ENCODE measurements around the gene VIPAS39.

Gene VIPAS39

DNA sequence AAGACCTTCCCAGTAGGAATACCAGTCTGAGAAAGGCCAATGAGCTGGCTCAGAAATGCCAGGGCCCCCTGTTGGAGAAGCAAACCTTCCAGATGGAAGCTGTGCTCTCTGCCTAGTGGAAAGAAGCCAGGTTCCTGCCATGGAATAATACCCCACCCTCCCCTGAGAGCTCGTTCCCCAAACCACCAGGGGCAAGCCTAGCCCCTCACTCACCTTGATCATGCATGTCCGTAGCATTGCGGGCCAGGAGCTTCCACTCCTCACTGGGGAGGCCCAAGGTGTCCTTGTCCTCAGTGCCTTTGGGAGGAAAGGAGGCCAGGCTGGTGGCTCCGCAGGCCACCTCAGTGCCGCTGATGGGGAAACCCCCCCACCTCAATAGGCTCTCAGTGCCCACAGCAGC is 20.6 kb upstream of the VIPAS39 start:
- TF ChIP-seq, protein P1, sequence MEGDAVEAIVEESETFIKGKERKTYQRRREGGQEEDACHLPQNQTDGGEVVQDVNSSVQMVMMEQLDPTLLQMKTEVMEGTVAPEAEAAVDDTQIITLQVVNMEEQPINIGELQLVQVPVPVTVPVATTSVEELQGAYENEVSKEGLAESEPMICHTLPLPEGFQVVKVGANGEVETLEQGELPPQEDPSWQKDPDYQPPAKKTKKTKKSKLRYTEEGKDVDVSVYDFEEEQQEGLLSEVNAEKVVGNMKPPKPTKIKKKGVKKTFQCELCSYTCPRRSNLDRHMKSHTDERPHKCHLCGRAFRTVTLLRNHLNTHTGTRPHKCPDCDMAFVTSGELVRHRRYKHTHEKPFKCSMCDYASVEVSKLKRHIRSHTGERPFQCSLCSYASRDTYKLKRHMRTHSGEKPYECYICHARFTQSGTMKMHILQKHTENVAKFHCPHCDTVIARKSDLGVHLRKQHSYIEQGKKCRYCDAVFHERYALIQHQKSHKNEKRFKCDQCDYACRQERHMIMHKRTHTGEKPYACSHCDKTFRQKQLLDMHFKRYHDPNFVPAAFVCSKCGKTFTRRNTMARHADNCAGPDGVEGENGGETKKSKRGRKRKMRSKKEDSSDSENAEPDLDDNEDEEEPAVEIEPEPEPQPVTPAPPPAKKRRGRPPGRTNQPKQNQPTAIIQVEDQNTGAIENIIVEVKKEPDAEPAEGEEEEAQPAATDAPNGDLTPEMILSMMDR (IDR thresholded peaks at IDR 0.05; ENCODE audit: low read depth, low read length) = no peak
- TF ChIP-seq POLR2A (IDR thresholded peaks at IDR 0.05; ENCODE audit: extremely low read depth, insufficient read length) (no peak), MYC (IDR thresholded peaks at IDR 0.05; ENCODE audit: low read depth, low read length) (no peak)
- TF ChIP-seq, protein P2, sequence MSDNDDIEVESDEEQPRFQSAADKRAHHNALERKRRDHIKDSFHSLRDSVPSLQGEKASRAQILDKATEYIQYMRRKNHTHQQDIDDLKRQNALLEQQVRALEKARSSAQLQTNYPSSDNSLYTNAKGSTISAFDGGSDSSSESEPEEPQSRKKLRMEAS (IDR thresholded peaks at IDR 0.05; ENCODE audit: low read depth, low read length) = no peak
- no peak for DNase-seq (ENCODE audit: low read depth)

DNA sequence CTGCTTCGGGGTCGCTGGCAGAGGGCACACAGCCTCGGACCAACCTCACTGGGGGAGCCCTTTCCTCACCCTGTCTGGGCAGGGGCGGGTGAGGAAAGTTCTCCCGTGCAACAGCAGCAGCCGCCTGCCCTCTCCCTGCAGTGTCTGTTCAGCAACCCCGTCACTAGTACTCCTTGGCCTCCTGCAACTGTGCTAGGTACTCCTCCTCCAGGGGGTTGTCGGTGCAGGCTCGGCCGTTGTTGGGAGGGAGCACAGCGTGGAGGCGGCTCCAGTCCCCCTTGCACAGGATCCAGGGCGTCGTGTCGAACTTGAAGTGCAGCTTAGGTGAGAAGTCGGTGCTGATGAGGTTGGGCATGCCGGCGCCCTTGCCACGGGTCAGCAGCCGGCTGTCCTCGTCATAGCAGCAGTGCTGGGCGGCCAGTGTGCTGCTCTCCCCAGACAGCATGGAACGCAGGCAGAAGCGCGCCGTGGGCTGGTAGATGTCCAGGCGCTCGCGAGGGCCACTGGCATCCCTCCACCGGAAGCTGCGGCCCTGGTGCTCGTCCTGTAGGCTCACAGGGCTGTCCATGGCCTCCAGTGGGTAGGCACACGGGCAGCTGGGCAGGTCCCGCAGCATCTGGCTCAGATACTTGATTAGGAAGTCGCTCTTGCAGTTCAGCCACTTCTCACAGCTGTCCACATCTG is 18.2 kb upstream of the VIPAS39 start:
- TF ChIP-seq POLR2A (IDR thresholded peaks at IDR 0.05; ENCODE audit: extremely low read depth, insufficient read length) = no peak
- H3K4me3 ChIP-seq (ENCODE audit: low read depth, low read length) = no peak overlapping the region
- no peak for DNase-seq (ENCODE audit: low read depth)

More for the DNA sequence above, 20.6 kb upstream of the VIPAS39 start:
- no peak overlapping the region for H3K4me3 ChIP-seq (ENCODE audit: low read depth, low read length)

DNA sequence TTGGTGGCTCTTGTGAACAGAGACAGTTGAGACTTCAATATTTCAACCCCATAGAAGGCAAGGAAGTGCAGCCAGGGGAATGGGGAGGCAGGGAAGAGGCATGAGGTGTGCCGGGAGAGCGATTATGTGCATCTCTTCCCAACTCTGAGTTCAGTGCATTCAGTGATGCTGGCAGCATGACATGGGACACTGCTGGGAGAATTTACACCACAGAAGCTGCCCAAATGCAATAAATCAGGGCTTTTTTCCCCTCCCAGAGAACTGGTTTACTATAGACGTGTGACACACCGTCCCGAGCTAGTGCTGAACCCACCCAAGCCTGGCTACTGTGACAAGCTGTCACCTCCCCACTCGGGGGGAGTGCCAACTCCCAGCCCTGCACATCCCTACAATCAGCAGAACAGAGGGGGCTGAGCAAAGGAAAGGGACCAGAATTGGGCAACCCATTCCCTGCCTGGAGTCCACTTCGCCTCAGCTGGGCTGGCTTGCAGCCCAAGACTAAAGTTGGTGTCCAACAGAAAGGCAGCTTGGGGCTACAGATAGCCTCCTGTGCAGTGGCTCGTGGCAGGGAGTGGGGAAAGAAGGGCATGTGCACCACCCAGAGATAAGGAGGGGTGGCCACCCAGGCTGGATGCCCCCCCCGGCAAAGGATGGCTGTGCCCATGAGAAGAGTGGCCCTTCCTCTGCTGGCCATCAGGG is 17.2 kb upstream of the VIPAS39 start:
- TF ChIP-seq, protein P1 (IDR thresholded peaks at IDR 0.05; ENCODE audit: low read depth, low read length) = no peak
- TF ChIP-seq MYC (IDR thresholded peaks at IDR 0.05; ENCODE audit: low read depth, low read length) = no peak
- TF ChIP-seq, protein P2 (IDR thresholded peaks at IDR 0.05; ENCODE audit: low read depth, low read length) = no peak
- TF ChIP-seq POLR2A (IDR thresholded peaks at IDR 0.05; ENCODE audit: extremely low read depth, insufficient read length) = no peak
- no peak overlapping the region for H3K4me3 ChIP-seq (ENCODE audit: low read depth, low read length)

DNA sequence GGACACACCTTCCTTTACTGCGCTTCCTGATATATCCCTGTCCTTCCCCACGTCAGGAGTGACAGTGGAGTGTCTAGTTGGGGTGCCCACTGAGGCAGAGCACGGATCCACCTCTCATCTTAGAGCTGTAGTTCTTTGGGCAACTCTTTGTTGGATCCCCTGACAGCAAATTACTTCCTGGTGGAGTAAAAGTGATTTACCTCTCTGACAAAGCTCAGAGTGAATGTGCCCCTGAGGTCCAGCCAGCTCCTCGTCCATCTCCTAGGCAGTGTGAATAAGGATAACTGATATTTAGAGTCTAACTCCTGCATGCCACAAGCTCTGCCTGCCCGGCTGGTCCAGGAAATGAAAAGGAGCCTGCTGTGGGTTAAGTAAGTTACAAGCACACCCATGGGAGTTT is 16.5 kb upstream of the VIPAS39 start:
- peak; percentile 38 for DNase-seq (ENCODE audit: low read depth)
- H3K4me3 ChIP-seq (ENCODE audit: low read depth, low read length) = no peak overlapping the region
- TF ChIP-seq POLR2A (IDR thresholded peaks at IDR 0.05; ENCODE audit: extremely low read depth, insufficient read length) (no peak), MYC (IDR thresholded peaks at IDR 0.05; ENCODE audit: low read depth, low read length) (no peak)
- TF ChIP-seq, protein P1 (IDR thresholded peaks at IDR 0.05; ENCODE audit: low read depth, low read length) = no peak
- TF ChIP-seq, protein P2 (IDR thresholded peaks at IDR 0.05; ENCODE audit: low read depth, low read length) = no peak

More for the DNA sequence above, 17.2 kb upstream of the VIPAS39 start:
- DNase-seq (ENCODE audit: low read depth) = no peak

DNA sequence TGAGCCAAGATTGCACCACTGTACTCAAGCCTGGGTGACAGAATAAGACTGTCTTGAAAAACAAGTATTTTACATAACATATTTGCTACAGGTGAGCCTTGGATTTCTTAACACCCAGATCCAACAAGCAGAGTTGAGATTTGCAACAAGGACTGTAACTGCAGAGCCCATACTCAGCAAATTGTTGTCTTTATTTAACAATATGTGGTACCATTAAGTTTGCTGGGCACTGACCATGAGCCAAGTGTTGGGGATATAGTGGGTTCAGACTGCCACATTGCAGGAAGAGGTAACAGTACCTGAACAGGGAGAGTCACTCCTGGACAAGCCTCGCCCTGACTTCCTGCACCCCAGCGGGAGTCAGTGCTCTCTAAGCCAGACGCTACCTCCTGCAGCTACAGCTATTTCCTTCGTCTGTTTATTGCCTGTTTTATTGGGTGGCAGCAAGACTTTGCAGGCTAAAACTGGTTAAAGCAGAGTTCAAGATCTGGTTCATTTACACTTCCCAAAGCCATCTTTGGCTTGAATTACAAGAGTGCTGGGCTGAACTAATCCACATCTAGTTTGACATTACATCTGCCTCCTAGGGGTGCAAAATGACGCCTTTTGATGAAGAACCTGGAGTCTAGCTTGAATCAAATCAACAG is 12.9 kb upstream of the VIPAS39 start:
- DNase-seq (ENCODE audit: low read depth) = no peak
- TF ChIP-seq, protein P1 (IDR thresholded peaks at IDR 0.05; ENCODE audit: low read depth, low read length) = no peak
- TF ChIP-seq MYC (IDR thresholded peaks at IDR 0.05; ENCODE audit: low read depth, low read length) (0 out of 2 replicates have a peak, but pooled peaks have one; percentile 29), POLR2A (IDR thresholded peaks at IDR 0.05; ENCODE audit: extremely low read depth, insufficient read length) (no peak)
- TF ChIP-seq, protein P2 (IDR thresholded peaks at IDR 0.05; ENCODE audit: low read depth, low read length) = peak; percentile 20; the same call in 1 of the 2 replicates
- no peak overlapping the region for H3K4me3 ChIP-seq (ENCODE audit: low read depth, low read length)

DNA sequence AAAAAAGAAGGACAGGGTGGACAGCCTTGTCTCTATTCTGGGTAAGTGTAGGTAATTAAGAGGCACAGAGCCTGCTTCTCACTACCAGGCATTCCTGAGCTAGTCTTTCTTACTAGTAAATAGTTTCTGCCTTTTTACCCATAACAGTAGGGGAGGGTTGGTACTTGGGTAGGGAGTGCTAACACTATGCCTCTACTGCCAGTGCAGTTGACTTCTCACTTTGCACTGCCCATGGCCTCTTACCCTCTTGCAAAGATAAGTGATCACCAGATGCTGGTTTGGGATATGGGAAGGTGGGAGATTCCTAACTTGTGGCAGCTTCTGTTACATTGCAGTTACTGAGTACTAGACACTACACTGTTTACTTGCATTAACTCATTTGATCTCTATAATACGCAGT is 12.1 kb upstream of the VIPAS39 start:
- TF ChIP-seq, protein P1 (IDR thresholded peaks at IDR 0.05; ENCODE audit: low read depth, low read length) = no peak
- TF ChIP-seq MYC (IDR thresholded peaks at IDR 0.05; ENCODE audit: low read depth, low read length) (no peak), POLR2A (IDR thresholded peaks at IDR 0.05; ENCODE audit: extremely low read depth, insufficient read length) (no peak)
- TF ChIP-seq, protein P2 (IDR thresholded peaks at IDR 0.05; ENCODE audit: low read depth, low read length) = no peak
- no peak overlapping the region for H3K4me3 ChIP-seq (ENCODE audit: low read depth, low read length)
- DNase-seq (ENCODE audit: low read depth) = no peak
